GM23338 (cell line): Measurements from ENCODE around the gene DHX8. TPM values are rescaled to one million over a fixed set of nuclear protein-coding genes. Genes with fewer than 3 reads are reported as not detected.

Source experiments
- ATAC-seq: fragments of 200-7000 bp; cut with Tn5 transposase; 3 replicates; pipeline ENCODE4 v1.9.1; 2020
- DNase-seq: peaks from one replicate; pipeline ENCODE4 v3.0.0-alpha.2; 2015; ENCODE audit warnings: low spot score
- H2AFZ ChIP-seq: fragments of 200-600 bp; sonication (generic); 2 replicates; pipeline ENCODE4 v1.8.0; 2016; ENCODE audit warnings: antibody characterized with exemption, mild to moderate bottlenecking, moderate library complexity
- H3F3A ChIP-seq: fragments of 200-600 bp; sonication (generic); replicated peaks from 2 replicates; pipeline ENCODE4 v1.8.0; 2017; ENCODE audit warnings: antibody characterized with exemption, mixed run types, low read depth
- H3K27ac ChIP-seq: fragments of 200-600 bp; sonication (generic); 2 replicates; pipeline ENCODE4 v1.6.1; 2016; ENCODE audit warnings: low read depth
- H3K27me3 ChIP-seq: fragments of 200-600 bp; sonication (generic); 2 replicates; pipeline ENCODE4 v1.8.0; 2016; ENCODE audit warnings: mild to moderate bottlenecking, mixed run types, moderate library complexity; ENCODE audit not compliant: insufficient read depth
- H3K36me3 ChIP-seq: fragments of 200-600 bp; sonication (generic); 2 replicates; pipeline ENCODE4 v1.8.0; 2016; ENCODE audit warnings: mild to moderate bottlenecking; ENCODE audit not compliant: insufficient read depth
- H3K4me1 ChIP-seq: fragments of 200-600 bp; sonication (generic); 2 replicates; pipeline ENCODE4 v1.8.0; 2016; ENCODE audit warnings: mild to moderate bottlenecking, moderate library complexity; ENCODE audit not compliant: insufficient read depth
- H3K4me2 ChIP-seq: fragments of 200-600 bp; sonication (generic); 2 replicates; pipeline ENCODE4 v1.7.1; 2017; ENCODE audit warnings: mixed run types
- H3K4me3 ChIP-seq: fragments of 200-600 bp; sonication (generic); 2 replicates; pipeline ENCODE4 v1.6.1; 2016; ENCODE audit warnings: mixed run types
- H3K79me2 ChIP-seq: fragments of 200-600 bp; sonication (generic); replicated peaks from 2 replicates; pipeline ENCODE4 v1.8.0; 2017; ENCODE audit warnings: mild to moderate bottlenecking; ENCODE audit not compliant: insufficient read depth
- H3K9me2 ChIP-seq: fragments of 200-600 bp; sonication (generic); 2 replicates; pipeline ENCODE4 v1.8.0; 2017; ENCODE audit not compliant: insufficient read depth
- H4K20me1 ChIP-seq: fragments of 200-600 bp; sonication (generic); replicated peaks from 2 replicates; pipeline ENCODE4 v1.8.0; 2017; ENCODE audit warnings: mild to moderate bottlenecking; ENCODE audit not compliant: insufficient read depth
- H3K27ac Mint-ChIP-seq: 2 replicates; pipeline ENCODE4 v1.8.0; 2020; ENCODE audit warnings: inconsistent platforms, mild to moderate bottlenecking, moderate library complexity, mixed read lengths
- H3K27me3 Mint-ChIP-seq: 3 replicates; pipeline ENCODE4 v1.8.0; 2022; ENCODE audit warnings: low read depth, mild to moderate bottlenecking, moderate library complexity, mixed read lengths, inconsistent platforms; ENCODE audit not compliant: insufficient read depth, poor library complexity
- H3K36me3 Mint-ChIP-seq: 3 replicates; pipeline ENCODE4 v1.8.0; 2021; ENCODE audit warnings: low read depth, mild to moderate bottlenecking, inconsistent platforms, moderate library complexity, mixed read lengths
- H3K4me1 Mint-ChIP-seq: 3 replicates; pipeline ENCODE4 v1.8.0; 2020; ENCODE audit warnings: mild to moderate bottlenecking, inconsistent platforms, mixed read lengths
- H3K4me3 Mint-ChIP-seq: 3 replicates; pipeline ENCODE4 v1.8.0; 2021; ENCODE audit warnings: moderate library complexity, mild to moderate bottlenecking, inconsistent platforms, mixed read lengths
- H3K9me3 Mint-ChIP-seq: 3 replicates; pipeline ENCODE4 v1.8.0; 2020; ENCODE audit warnings: moderate library complexity, mild to moderate bottlenecking, inconsistent platforms, mixed read lengths
- CREB1 ChIP-seq: fragments of 250-450 bp; sonication (Bioruptor Pico); IDR thresholded peaks from 2 replicates; pipeline ENCODE4 v1.5.0; 2020; ENCODE audit warnings: low read depth, mild to moderate bottlenecking, moderate library complexity
- ETS1 ChIP-seq: IDR thresholded peaks from 2 replicates; pipeline ENCODE4 v1.6.1; 2016; ENCODE audit warnings: antibody characterized with exemption
- EZH2 ChIP-seq: fragments of 200-600 bp; sonication (generic); IDR thresholded peaks from one replicate; pipeline ENCODE4 v1.8.0; 2017; ENCODE audit warnings: antibody characterized with exemption, mild to moderate bottlenecking, low read depth; ENCODE audit not compliant: unreplicated experiment
- EZH2phosphoT487 ChIP-seq: fragments of 200-600 bp; sonication (generic); IDR thresholded peaks from one replicate; pipeline ENCODE4 v1.8.1; 2018; ENCODE audit warnings: antibody characterized with exemption; ENCODE audit not compliant: unreplicated experiment
- POLR2AphosphoS5 ChIP-seq: IDR thresholded peaks from 2 replicates; pipeline ENCODE4 v1.6.1; 2016; ENCODE audit warnings: antibody characterized with exemption, low read depth
- STAT1 ChIP-seq: IDR thresholded peaks from one replicate; pipeline ENCODE4 v1.6.1; 2016; ENCODE audit warnings: antibody characterized with exemption; ENCODE audit not compliant: unreplicated experiment
- ZNF114 ChIP-seq: fragments of 250-450 bp; sonication (Bioruptor Pico); IDR thresholded peaks from 2 replicates; pipeline ENCODE4 v1.5.0; 2020; ENCODE audit warnings: mild to moderate bottlenecking, moderate library complexity
- polyA plus RNA-seq: library from polyadenylated mRNA; unstranded; fragments of >200 nt; fragmentation: Nextera tagmentation; extraction: Ambion mirVana; gene quantifications from 2 replicates; pipeline ENCODE4 v1.2.1, GENCODE V29; 2016
- total RNA-seq: library from RNA; depleted of rRNA; stranded (reverse); fragments of >200 nt; shearing (Covaris generic); gene quantifications from 2 replicates; pipeline ENCODE4 v1.2.3, GENCODE V29; 2014
- TF ChIP-seq, protein P1 (sequence below): IDR thresholded peaks from one replicate; pipeline ENCODE4 v1.6.1; 2018; ENCODE audit warnings: antibody characterized with exemption; ENCODE audit not compliant: unreplicated experiment
- TF ChIP-seq, protein P2 (sequence below): fragments of 250-450 bp; sonication (Bioruptor Pico); IDR thresholded peaks from 2 replicates; pipeline ENCODE4 v1.5.0; 2020; ENCODE audit warnings: mild to moderate bottlenecking, moderate library complexity

Gene DHX8
- total and polyA plus RNA-seq, 2 experiments from 2014 or later, result 35.3 to 81.1 TPM

GRCh38 chr17:43568506-43569082 is 84.8 kb downstream of the DHX8 start:
- Histone ChIP-seq H3K27ac (no peak overlapping the region), H3K36me3 (no peaks in the 10 kb centered on the region), H3K4me3 (no peak overlapping the region), H4K20me1 (no peaks in the 10 kb centered on the region), H3K79me2 (no peaks in the 10 kb centered on the region), H3K9me2 (no peaks in the 10 kb centered on the region), H3F3A (no peaks in the 10 kb centered on the region), H2AFZ (no peak overlapping the region), H3K27me3 (no peaks in the 10 kb centered on the region), H3K4me1 (peaks cover 5% of the 10 kb centered on the region), H3K4me2 (no peak overlapping the region)
- H3K4me3 Mint-ChIP-seq, result no peak overlapping the region
- H3K36me3 Mint-ChIP-seq, result no peaks in the 10 kb centered on the region
- H3K27me3 Mint-ChIP-seq, result peaks cover 5% of the 10 kb centered on the region
- H3K4me1 Mint-ChIP-seq, result peaks cover 9% of the 10 kb centered on the region
- ATAC-seq (no peak), DNase-seq (no peak)
- TF ChIP-seq EZH2phosphoT487 (no peak), CREB1 (CRISPR knock-in tag) (no peak)
- H3K27ac Mint-ChIP-seq, result no peak overlapping the region
- peaks cover 3% of the 10 kb centered on the region; the same call in 2 of the 3 replicates for H3K9me3 Mint-ChIP-seq

- ATAC-seq (no peak), DNase-seq (no peak)
- Histone ChIP-seq H4K20me1 (no peaks in the 10 kb centered on the region), H3K36me3 (no peaks in the 10 kb centered on the region), H3K79me2 (no peaks in the 10 kb centered on the region), H3K4me2 (no peak overlapping the region), H3K4me1 (no peaks in the 10 kb centered on the region), H3F3A (no peaks in the 10 kb centered on the region), H3K4me3 (no peak overlapping the region), H2AFZ (no peak overlapping the region), H3K27me3 (no peaks in the 10 kb centered on the region), H3K9me2 (no peaks in the 10 kb centered on the region), H3K27ac (no peak overlapping the region)
- TF ChIP-seq EZH2, result no peak
- no peak for TF ChIP-seq ZNF114
- no peak for TF ChIP-seq POLR2AphosphoS5
- no peak for TF ChIP-seq ETS1
- TF ChIP-seq EZH2phosphoT487, result no peak
- no peak for TF ChIP-seq STAT1
- TF ChIP-seq, protein P1, sequence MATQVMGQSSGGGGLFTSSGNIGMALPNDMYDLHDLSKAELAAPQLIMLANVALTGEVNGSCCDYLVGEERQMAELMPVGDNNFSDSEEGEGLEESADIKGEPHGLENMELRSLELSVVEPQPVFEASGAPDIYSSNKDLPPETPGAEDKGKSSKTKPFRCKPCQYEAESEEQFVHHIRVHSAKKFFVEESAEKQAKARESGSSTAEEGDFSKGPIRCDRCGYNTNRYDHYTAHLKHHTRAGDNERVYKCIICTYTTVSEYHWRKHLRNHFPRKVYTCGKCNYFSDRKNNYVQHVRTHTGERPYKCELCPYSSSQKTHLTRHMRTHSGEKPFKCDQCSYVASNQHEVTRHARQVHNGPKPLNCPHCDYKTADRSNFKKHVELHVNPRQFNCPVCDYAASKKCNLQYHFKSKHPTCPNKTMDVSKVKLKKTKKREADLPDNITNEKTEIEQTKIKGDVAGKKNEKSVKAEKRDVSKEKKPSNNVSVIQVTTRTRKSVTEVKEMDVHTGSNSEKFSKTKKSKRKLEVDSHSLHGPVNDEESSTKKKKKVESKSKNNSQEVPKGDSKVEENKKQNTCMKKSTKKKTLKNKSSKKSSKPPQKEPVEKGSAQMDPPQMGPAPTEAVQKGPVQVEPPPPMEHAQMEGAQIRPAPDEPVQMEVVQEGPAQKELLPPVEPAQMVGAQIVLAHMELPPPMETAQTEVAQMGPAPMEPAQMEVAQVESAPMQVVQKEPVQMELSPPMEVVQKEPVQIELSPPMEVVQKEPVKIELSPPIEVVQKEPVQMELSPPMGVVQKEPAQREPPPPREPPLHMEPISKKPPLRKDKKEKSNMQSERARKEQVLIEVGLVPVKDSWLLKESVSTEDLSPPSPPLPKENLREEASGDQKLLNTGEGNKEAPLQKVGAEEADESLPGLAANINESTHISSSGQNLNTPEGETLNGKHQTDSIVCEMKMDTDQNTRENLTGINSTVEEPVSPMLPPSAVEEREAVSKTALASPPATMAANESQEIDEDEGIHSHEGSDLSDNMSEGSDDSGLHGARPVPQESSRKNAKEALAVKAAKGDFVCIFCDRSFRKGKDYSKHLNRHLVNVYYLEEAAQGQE, result no peak
- no peak for TF ChIP-seq CREB1 (CRISPR knock-in tag)
- TF ChIP-seq, protein P2, sequence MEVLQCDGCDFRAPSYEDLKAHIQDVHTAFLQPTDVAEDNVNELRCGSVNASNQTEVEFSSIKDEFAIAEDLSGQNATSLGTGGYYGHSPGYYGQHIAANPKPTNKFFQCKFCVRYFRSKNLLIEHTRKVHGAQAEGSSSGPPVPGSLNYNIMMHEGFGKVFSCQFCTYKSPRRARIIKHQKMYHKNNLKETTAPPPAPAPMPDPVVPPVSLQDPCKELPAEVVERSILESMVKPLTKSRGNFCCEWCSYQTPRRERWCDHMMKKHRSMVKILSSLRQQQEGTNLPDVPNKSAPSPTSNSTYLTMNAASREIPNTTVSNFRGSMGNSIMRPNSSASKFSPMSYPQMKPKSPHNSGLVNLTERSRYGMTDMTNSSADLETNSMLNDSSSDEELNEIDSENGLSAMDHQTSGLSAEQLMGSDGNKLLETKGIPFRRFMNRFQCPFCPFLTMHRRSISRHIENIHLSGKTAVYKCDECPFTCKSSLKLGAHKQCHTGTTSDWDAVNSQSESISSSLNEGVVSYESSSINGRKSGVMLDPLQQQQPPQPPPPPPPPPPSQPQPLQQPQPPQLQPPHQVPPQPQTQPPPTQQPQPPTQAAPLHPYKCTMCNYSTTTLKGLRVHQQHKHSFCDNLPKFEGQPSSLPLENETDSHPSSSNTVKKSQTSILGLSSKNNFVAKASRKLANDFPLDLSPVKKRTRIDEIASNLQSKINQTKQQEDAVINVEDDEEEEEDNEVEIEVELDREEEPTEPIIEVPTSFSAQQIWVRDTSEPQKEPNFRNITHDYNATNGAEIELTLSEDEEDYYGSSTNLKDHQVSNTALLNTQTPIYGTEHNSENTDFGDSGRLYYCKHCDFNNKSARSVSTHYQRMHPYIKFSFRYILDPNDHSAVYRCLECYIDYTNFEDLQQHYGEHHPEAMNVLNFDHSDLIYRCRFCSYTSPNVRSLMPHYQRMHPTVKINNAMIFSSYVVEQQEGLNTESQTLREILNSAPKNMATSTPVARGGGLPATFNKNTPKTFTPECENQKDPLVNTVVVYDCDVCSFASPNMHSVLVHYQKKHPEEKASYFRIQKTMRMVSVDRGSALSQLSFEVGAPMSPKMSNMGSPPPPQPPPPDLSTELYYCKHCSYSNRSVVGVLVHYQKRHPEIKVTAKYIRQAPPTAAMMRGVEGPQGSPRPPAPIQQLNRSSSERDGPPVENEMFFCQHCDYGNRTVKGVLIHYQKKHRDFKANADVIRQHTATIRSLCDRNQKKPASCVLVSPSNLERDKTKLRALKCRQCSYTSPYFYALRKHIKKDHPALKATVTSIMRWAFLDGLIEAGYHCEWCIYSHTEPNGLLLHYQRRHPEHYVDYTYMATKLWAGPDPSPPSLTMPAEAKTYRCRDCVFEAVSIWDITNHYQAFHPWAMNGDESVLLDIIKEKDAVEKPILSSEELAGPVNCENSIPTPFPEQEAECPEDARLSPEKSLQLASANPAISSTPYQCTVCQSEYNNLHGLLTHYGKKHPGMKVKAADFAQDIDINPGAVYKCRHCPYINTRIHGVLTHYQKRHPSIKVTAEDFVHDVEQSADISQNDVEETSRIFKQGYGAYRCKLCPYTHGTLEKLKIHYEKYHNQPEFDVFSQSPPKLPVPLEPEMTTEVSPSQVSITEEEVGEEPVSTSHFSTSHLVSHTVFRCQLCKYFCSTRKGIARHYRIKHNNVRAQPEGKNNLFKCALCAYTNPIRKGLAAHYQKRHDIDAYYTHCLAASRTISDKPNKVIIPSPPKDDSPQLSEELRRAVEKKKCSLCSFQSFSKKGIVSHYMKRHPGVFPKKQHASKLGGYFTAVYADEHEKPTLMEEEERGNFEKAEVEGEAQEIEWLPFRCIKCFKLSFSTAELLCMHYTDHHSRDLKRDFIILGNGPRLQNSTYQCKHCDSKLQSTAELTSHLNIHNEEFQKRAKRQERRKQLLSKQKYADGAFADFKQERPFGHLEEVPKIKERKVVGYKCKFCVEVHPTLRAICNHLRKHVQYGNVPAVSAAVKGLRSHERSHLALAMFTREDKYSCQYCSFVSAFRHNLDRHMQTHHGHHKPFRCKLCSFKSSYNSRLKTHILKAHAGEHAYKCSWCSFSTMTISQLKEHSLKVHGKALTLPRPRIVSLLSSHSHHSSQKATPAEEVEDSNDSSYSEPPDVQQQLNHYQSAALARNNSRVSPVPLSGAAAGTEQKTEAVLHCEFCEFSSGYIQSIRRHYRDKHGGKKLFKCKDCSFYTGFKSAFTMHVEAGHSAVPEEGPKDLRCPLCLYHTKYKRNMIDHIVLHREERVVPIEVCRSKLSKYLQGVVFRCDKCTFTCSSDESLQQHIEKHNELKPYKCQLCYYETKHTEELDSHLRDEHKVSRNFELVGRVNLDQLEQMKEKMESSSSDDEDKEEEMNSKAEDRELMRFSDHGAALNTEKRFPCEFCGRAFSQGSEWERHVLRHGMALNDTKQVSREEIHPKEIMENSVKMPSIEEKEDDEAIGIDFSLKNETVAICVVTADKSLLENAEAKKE (CRISPR knock-in tag), result no peak
- Mint-ChIP-seq H3K27me3 (peaks cover 5% of the 10 kb centered on the region), H3K4me3 (no peak overlapping the region), H3K4me1 (peaks cover 3% of the 10 kb centered on the region; the same call in 1 of the 3 replicates), H3K36me3 (no peaks in the 10 kb centered on the region), H3K27ac (no peak overlapping the region), H3K9me3 (peaks cover 3% of the 10 kb centered on the region; the same call in 2 of the 3 replicates)
Observed at GRCh38 chr17:43570518-43570928, 86.7 kb downstream of the DHX8 start.
